ENCODE results near the gene CABP7.
A peak's percentile ranks its signal among the peaks of the same experiment; 100 is the strongest.
"Not testable (repeated sequence)": the region's sequence is repeated elsewhere in the genome, so short reads cannot be mapped to it uniquely, and the experiment has no call there.

The CABP7 gene

GRCh38 chr22:29750559-29751538 is 31.0 kb downstream of the CABP7 start:
- no peak for DNase-seq

GRCh38 chr22:29751669-29752068 is 31.9 kb downstream of the CABP7 start:
- DNase-seq: no peak

- DNase-seq: no peak
These were observed 34.2 kb downstream of the CABP7 start for GRCh38 chr22:29753808-29754657.

- DNase-seq: not testable (repeated sequence)
These were observed 35.0 kb downstream of the CABP7 start for GRCh38 chr22:29754658-29755395.

- no peak for DNase-seq
These were observed 36.1 kb downstream of the CABP7 start for GRCh38 chr22:29755889-29756288.

- no peak for DNase-seq
These were observed 36.5 kb downstream of the CABP7 start for GRCh38 chr22:29756341-29756740.

GRCh38 chr22:29757096-29757495 is 37.3 kb downstream of the CABP7 start:
- no peak for DNase-seq

GRCh38 chr22:29758068-29758622 is 38.3 kb downstream of the CABP7 start:
- no peak for DNase-seq

GRCh38 chr22:29758959-29759358 is 39.2 kb downstream of the CABP7 start:
- DNase-seq: no peak

GRCh38 chr22:29762263-29762662 is 42.5 kb downstream of the CABP7 start:
- DNase-seq: no peak

- peak; percentile 3 for DNase-seq
These were observed 46.3 kb downstream of the CABP7 start for GRCh38 chr22:29765905-29766631.

GRCh38 chr22:29766632-29767170 is 46.9 kb downstream of the CABP7 start, which contains the start of gene ZMAT5:
Gene ZMAT5 (minus strand): TSS chr22:29767007. CDS start chr22:29748544, 18,463 bp downstream.
- DNase-seq: peak; percentile 95

- DNase-seq: peak; percentile 82
These were observed 47.6 kb downstream of the CABP7 start, which contains the start of gene UQCR10 for GRCh38 chr22:29767171-29768051. Gene UQCR10 (plus strand): TSS chr22:29767369. CDS start chr22:29767399, 30 bp downstream.

GRCh38 chr22:29768052-29768693 is 48.4 kb downstream of the CABP7 start:
- no peak for DNase-seq

GRCh38 chr22:29769723-29770321 is 50.0 kb downstream of the CABP7 start:
- DNase-seq: no peak

- DNase-seq: no peak
These were observed 52.4 kb downstream of the CABP7 start for GRCh38 chr22:29772170-29772641.

- DNase-seq: no peak
These were observed 53.4 kb downstream of the CABP7 start for GRCh38 chr22:29773233-29773632.

GRCh38 chr22:29780220-29780619 is 60.4 kb downstream of the CABP7 start:
- no peak for DNase-seq
